Stomach (tissue), 4 donors: Measurements from ENCODE around the gene PRRT3.

Source experiments
- CTCF ChIP-seq, 7 experiments: fragments of 450-650 bp in 4 of 7; fragments of 200-600 bp in 3 of 7; sonication (generic) in 3 of 7; IDR thresholded peaks; one replicate each; pipeline ENCODE4 v1.5.1; 2016 to 2019; ENCODE audit warnings: antibody characterized with exemption in 7 of 7, control low read depth in 2 of 7, mild to moderate bottlenecking in 1 of 7
- EP300 ChIP-seq: sonication (generic); formaldehyde crosslinking; IDR thresholded peaks from one replicate; pipeline ENCODE4 v1.6.1; 2017; ENCODE audit warnings: antibody characterized with exemption

- TF ChIP-seq CTCF (IDR thresholded peaks at IDR 0.05) (no peak), EP300 (no peak)
Measured at GRCh38 chr3:9957214-9957613, 5.0 kb upstream of the PRRT3 start.
